HepG2 (cell line): ENCODE results near the gene MRPL27. TPM values are rescaled to one million over a fixed set of nuclear protein-coding genes. Genes with fewer than 3 reads are reported as not detected.

Experiments used
- HDAC1 ChIP-seq: sonication (generic); formaldehyde crosslinking; IDR thresholded peaks from 2 replicates; pipeline ENCODE4 v1.5.1; 2020; ENCODE audit warnings: mild to moderate bottlenecking, missing genetic modification reagents
- RAD51 ChIP-seq: fragments of 450-650 bp; IDR thresholded peaks from 2 replicates; pipeline ENCODE4 v1.6.1; 2016; ENCODE audit warnings: borderline replicate concordance
- ZC3H4 ChIP-seq: sonication (generic); formaldehyde crosslinking; IDR thresholded peaks from 2 replicates; pipeline ENCODE4 v1.4.0; 2020; ENCODE audit warnings: missing genetic modification reagents, borderline replicate concordance
- ZNF230 ChIP-seq: sonication (generic); formaldehyde crosslinking; IDR thresholded peaks from 2 replicates; pipeline ENCODE4 v1.4.0; 2020; ENCODE audit warnings: mild to moderate bottlenecking, missing genetic modification reagents
- polyA plus RNA-seq, 8 experiments: library from polyadenylated mRNA; depleted of rRNA in 3 of 8; stranded (reverse) in 7 of 8; unstranded in 1 of 8; fragments of >200 nt; fragmentation: Illumina TruSeq in 4 of 8; extraction: Trizol in 4 of 8; gene quantifications; 2 replicates each; pipeline versions ENCODE4 v1.2.1 to v1.2.3, GENCODE V29; 2011 to 2016; ENCODE audit warnings: low read depth in 4 of 8, missing spikeins in 1 of 8, mixed read lengths in 1 of 8; ENCODE audit not compliant: insufficient read depth in 1 of 8
- total RNA-seq, 5 experiments: library from RNA; depleted of rRNA; stranded (reverse); fragments of >200 nt; fragmentation: Illumina TruSeq; extraction: Trizol; gene quantifications; 2 replicates each; pipeline ENCODE4 v1.2.3, GENCODE V29; 2016; ENCODE audit warnings: low read depth in 1 of 5
- TF ChIP-seq, protein P1 (sequence below): IDR thresholded peaks from 2 replicates; pipeline ENCODE4 v1.6.1; 2018; ENCODE audit warnings: missing genetic modification reagents
- TF ChIP-seq, protein P2 (sequence below): sonication (generic); formaldehyde crosslinking; IDR thresholded peaks from 2 replicates; pipeline ENCODE4 v1.5.0; 2020; ENCODE audit warnings: mild to moderate bottlenecking, missing genetic modification reagents
- TF ChIP-seq, protein P3 (sequence below): IDR thresholded peaks from 2 replicates; pipeline ENCODE4 v1.6.1; 2012; ENCODE audit warnings: low read length, improper control_type of control experiment

The MRPL27 gene
- total and polyA plus RNA-seq, 2 of the 13 experiments (the other 11 are each of a cell fraction or from before 2014, with no cell fraction given) = 137 to 217 TPM

DNA sequence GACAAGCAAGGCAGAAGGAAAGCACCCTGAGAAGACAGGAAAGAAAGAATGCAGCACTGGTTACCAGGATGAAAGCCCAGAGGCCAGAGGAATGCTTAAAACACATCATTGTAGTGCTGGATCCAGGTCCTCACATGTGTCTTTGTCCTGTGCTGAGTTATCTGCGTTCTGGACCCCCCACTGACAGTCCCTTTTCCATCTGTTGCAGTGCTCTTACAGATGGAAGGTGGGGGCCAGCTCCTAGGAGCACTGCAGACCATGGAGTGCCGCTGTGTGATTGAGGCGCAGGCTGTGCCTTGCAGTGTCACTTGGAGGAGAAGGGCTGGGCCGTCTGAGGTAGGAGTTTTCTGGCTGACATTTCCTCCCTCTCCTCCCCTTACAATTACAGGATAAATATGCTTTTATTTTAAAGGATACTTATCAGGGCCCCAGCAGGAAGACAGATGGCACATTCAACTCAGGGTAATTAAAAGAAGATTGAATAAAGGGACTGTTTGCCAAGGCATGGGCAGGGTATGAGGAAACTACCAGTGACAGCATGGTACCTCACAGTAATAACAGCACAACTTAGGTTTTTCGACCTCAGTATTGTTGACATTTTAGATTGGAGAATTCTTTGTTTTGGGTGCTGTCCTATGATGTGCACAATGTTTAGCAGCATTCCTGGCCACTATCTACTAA lies 3.0 kb upstream of the MRPL27 start (continued):
- TF ChIP-seq, protein P1, sequence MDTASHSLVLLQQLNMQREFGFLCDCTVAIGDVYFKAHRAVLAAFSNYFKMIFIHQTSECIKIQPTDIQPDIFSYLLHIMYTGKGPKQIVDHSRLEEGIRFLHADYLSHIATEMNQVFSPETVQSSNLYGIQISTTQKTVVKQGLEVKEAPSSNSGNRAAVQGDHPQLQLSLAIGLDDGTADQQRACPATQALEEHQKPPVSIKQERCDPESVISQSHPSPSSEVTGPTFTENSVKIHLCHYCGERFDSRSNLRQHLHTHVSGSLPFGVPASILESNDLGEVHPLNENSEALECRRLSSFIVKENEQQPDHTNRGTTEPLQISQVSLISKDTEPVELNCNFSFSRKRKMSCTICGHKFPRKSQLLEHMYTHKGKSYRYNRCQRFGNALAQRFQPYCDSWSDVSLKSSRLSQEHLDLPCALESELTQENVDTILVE (CRISPR knock-in tag) = no peak
- TF ChIP-seq, protein P2, sequence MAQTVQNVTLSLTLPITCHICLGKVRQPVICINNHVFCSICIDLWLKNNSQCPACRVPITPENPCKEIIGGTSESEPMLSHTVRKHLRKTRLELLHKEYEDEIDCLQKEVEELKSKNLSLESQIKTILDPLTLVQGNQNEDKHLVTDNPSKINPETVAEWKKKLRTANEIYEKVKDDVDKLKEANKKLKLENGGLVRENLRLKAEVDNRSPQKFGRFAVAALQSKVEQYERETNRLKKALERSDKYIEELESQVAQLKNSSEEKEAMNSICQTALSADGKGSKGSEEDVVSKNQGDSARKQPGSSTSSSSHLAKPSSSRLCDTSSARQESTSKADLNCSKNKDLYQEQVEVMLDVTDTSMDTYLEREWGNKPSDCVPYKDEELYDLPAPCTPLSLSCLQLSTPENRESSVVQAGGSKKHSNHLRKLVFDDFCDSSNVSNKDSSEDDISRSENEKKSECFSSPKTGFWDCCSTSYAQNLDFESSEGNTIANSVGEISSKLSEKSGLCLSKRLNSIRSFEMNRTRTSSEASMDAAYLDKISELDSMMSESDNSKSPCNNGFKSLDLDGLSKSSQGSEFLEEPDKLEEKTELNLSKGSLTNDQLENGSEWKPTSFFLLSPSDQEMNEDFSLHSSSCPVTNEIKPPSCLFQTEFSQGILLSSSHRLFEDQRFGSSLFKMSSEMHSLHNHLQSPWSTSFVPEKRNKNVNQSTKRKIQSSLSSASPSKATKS (CRISPR knock-in tag) = no peak
- no peak for TF ChIP-seq RAD51
- TF ChIP-seq HDAC1 (CRISPR knock-in tag) = no peak
- TF ChIP-seq ZNF230 (CRISPR knock-in tag) = no peak
- no peak for TF ChIP-seq ZC3H4 (CRISPR knock-in tag)
- TF ChIP-seq, protein P3, sequence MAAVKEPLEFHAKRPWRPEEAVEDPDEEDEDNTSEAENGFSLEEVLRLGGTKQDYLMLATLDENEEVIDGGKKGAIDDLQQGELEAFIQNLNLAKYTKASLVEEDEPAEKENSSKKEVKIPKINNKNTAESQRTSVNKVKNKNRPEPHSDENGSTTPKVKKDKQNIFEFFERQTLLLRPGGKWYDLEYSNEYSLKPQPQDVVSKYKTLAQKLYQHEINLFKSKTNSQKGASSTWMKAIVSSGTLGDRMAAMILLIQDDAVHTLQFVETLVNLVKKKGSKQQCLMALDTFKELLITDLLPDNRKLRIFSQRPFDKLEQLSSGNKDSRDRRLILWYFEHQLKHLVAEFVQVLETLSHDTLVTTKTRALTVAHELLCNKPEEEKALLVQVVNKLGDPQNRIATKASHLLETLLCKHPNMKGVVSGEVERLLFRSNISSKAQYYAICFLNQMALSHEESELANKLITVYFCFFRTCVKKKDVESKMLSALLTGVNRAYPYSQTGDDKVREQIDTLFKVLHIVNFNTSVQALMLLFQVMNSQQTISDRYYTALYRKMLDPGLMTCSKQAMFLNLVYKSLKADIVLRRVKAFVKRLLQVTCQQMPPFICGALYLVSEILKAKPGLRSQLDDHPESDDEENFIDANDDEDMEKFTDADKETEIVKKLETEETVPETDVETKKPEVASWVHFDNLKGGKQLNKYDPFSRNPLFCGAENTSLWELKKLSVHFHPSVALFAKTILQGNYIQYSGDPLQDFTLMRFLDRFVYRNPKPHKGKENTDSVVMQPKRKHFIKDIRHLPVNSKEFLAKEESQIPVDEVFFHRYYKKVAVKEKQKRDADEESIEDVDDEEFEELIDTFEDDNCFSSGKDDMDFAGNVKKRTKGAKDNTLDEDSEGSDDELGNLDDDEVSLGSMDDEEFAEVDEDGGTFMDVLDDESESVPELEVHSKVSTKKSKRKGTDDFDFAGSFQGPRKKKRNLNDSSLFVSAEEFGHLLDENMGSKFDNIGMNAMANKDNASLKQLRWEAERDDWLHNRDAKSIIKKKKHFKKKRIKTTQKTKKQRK = no peak
